ENCODE measurements around the gene FGF9.

FGF9 gene

GRCh38 chr13:21738630-21739029 lies 67.8 kb downstream of the FGF9 start:
- no CpG with 5 or more reads among the region's 5 CpGs for WGBS (ENCODE audit: insufficient coverage, insufficient read length)
- H3K27ac ChIP-seq (ENCODE audit: low read length) = no peak overlapping the region
- DNase-seq (ENCODE audit: low read depth, low spot score) = no peak

GRCh38 chr13:21739771-21740170 lies 68.9 kb downstream of the FGF9 start:
- no peak overlapping the region for H3K27ac ChIP-seq (ENCODE audit: low read length)
- no peak overlapping the region for H3K4me3 ChIP-seq (ENCODE audit: low read length)
- H3K9me3 ChIP-seq (ENCODE audit: control insufficient read depth, insufficient read depth, low read length) = no peaks in the 10 kb centered on the region
- DNase-seq (ENCODE audit: low read depth, low spot score) = no peak
- no peaks in the 10 kb centered on the region for H3K4me1 ChIP-seq (ENCODE audit: control insufficient read depth, insufficient read depth, low read length)
- no peaks in the 10 kb centered on the region for H3K36me3 ChIP-seq (ENCODE audit: control insufficient read depth, insufficient read depth, low read length)
- no CpG with 5 or more reads among the region's 8 CpGs for WGBS (ENCODE audit: insufficient coverage, insufficient read length)
- H3K27me3 ChIP-seq (ENCODE audit: control insufficient read depth, insufficient read depth, low read length) = no peaks in the 10 kb centered on the region

More at GRCh38 chr13:21738630-21739029, 67.8 kb downstream of the FGF9 start:
- Histone ChIP-seq H3K4me3 (ENCODE audit: low read length) (no peak overlapping the region), H3K27me3 (ENCODE audit: control insufficient read depth, insufficient read depth, low read length) (no peaks in the 10 kb centered on the region), H3K36me3 (ENCODE audit: control insufficient read depth, insufficient read depth, low read length) (no peaks in the 10 kb centered on the region), H3K9me3 (ENCODE audit: control insufficient read depth, insufficient read depth, low read length) (no peaks in the 10 kb centered on the region), H3K4me1 (ENCODE audit: control insufficient read depth, insufficient read depth, low read length) (no peaks in the 10 kb centered on the region)

GRCh38 chr13:21741396-21741979 lies 70.6 kb downstream of the FGF9 start:
- no peaks in the 10 kb centered on the region for H3K36me3 ChIP-seq (ENCODE audit: control insufficient read depth, insufficient read depth, low read length)
- no CpG with 5 or more reads among the region's 4 CpGs for WGBS (ENCODE audit: insufficient coverage, insufficient read length)

GRCh38 chr13:21742096-21742495 lies 71.2 kb downstream of the FGF9 start:
- Histone ChIP-seq H3K4me1 (ENCODE audit: control insufficient read depth, insufficient read depth, low read length) (no peaks in the 10 kb centered on the region), H3K36me3 (ENCODE audit: control insufficient read depth, insufficient read depth, low read length) (no peaks in the 10 kb centered on the region), H3K9me3 (ENCODE audit: control insufficient read depth, insufficient read depth, low read length) (no peaks in the 10 kb centered on the region), H3K27ac (ENCODE audit: low read length) (no peak overlapping the region), H3K4me3 (ENCODE audit: low read length) (no peak overlapping the region), H3K27me3 (ENCODE audit: control insufficient read depth, insufficient read depth, low read length) (no peaks in the 10 kb centered on the region)
- DNase-seq (ENCODE audit: low read depth, low spot score) = no peak
- no CpG with 5 or more reads among the region's 7 CpGs for WGBS (ENCODE audit: insufficient coverage, insufficient read length)

More at GRCh38 chr13:21741396-21741979, 70.6 kb downstream of the FGF9 start:
- Histone ChIP-seq H3K4me1 (ENCODE audit: control insufficient read depth, insufficient read depth, low read length) (no peaks in the 10 kb centered on the region), H3K4me3 (ENCODE audit: low read length) (no peak overlapping the region), H3K27ac (ENCODE audit: low read length) (no peak overlapping the region), H3K27me3 (ENCODE audit: control insufficient read depth, insufficient read depth, low read length) (no peaks in the 10 kb centered on the region), H3K9me3 (ENCODE audit: control insufficient read depth, insufficient read depth, low read length) (no peaks in the 10 kb centered on the region)
- DNase-seq (ENCODE audit: low read depth, low spot score) = no peak

GRCh38 chr13:21744149-21744548 lies 73.3 kb downstream of the FGF9 start:
- WGBS (ENCODE audit: insufficient coverage, insufficient read length) = no CpG with 5 or more reads among the region's 3 CpGs
- DNase-seq (ENCODE audit: low read depth, low spot score) = no peak
- no peak overlapping the region for H3K4me3 ChIP-seq (ENCODE audit: low read length)
- H3K4me1 ChIP-seq (ENCODE audit: control insufficient read depth, insufficient read depth, low read length) = no peaks in the 10 kb centered on the region
- no peak overlapping the region for H3K27ac ChIP-seq (ENCODE audit: low read length)
- H3K27me3 ChIP-seq (ENCODE audit: control insufficient read depth, insufficient read depth, low read length) = no peaks in the 10 kb centered on the region
- no peaks in the 10 kb centered on the region for H3K36me3 ChIP-seq (ENCODE audit: control insufficient read depth, insufficient read depth, low read length)
- H3K9me3 ChIP-seq (ENCODE audit: control insufficient read depth, insufficient read depth, low read length) = no peaks in the 10 kb centered on the region

- H3K36me3 ChIP-seq (ENCODE audit: control insufficient read depth, insufficient read depth, low read length) = no peaks in the 10 kb centered on the region
- DNase-seq (ENCODE audit: low read depth, low spot score) = no peak
- H3K27ac ChIP-seq (ENCODE audit: low read length) = no peak overlapping the region
- H3K4me3 ChIP-seq (ENCODE audit: low read length) = no peak overlapping the region
- H3K27me3 ChIP-seq (ENCODE audit: control insufficient read depth, insufficient read depth, low read length) = no peaks in the 10 kb centered on the region
- H3K4me1 ChIP-seq (ENCODE audit: control insufficient read depth, insufficient read depth, low read length) = no peaks in the 10 kb centered on the region
- H3K9me3 ChIP-seq (ENCODE audit: control insufficient read depth, insufficient read depth, low read length) = no peaks in the 10 kb centered on the region
These were observed 74.4 kb downstream of the FGF9 start for GRCh38 chr13:21745307-21745706.

- no peaks in the 10 kb centered on the region for H3K36me3 ChIP-seq (ENCODE audit: control insufficient read depth, insufficient read depth, low read length)
- WGBS (ENCODE audit: insufficient coverage, insufficient read length) = no CpG with 5 or more reads among the region's 4 CpGs
These were observed 76.6 kb downstream of the FGF9 start for GRCh38 chr13:21747456-21747855.

GRCh38 chr13:21748166-21748565 lies 77.3 kb downstream of the FGF9 start:
- no peaks in the 10 kb centered on the region for H3K4me1 ChIP-seq (ENCODE audit: control insufficient read depth, insufficient read depth, low read length)
- DNase-seq (ENCODE audit: low read depth, low spot score) = no peak
- H3K36me3 ChIP-seq (ENCODE audit: control insufficient read depth, insufficient read depth, low read length) = no peaks in the 10 kb centered on the region
- H3K4me3 ChIP-seq (ENCODE audit: low read length) = no peak overlapping the region
- no peak overlapping the region for H3K27ac ChIP-seq (ENCODE audit: low read length)
- no peaks in the 10 kb centered on the region for H3K27me3 ChIP-seq (ENCODE audit: control insufficient read depth, insufficient read depth, low read length)
- no peaks in the 10 kb centered on the region for H3K9me3 ChIP-seq (ENCODE audit: control insufficient read depth, insufficient read depth, low read length)
- no CpG with 5 or more reads among the region's 1 CpG for WGBS (ENCODE audit: insufficient coverage, insufficient read length)

More at GRCh38 chr13:21747456-21747855, 76.6 kb downstream of the FGF9 start:
- H3K9me3 ChIP-seq (ENCODE audit: control insufficient read depth, insufficient read depth, low read length) = no peaks in the 10 kb centered on the region
- H3K27me3 ChIP-seq (ENCODE audit: control insufficient read depth, insufficient read depth, low read length) = no peaks in the 10 kb centered on the region
- H3K4me1 ChIP-seq (ENCODE audit: control insufficient read depth, insufficient read depth, low read length) = no peaks in the 10 kb centered on the region
- no peak for DNase-seq (ENCODE audit: low read depth, low spot score)
- no peak overlapping the region for H3K4me3 ChIP-seq (ENCODE audit: low read length)
- H3K27ac ChIP-seq (ENCODE audit: low read length) = no peak overlapping the region

GRCh38 chr13:21749410-21749809 lies 78.5 kb downstream of the FGF9 start:
- no peak overlapping the region for H3K27ac ChIP-seq (ENCODE audit: low read length)
- H3K4me3 ChIP-seq (ENCODE audit: low read length) = no peak overlapping the region
- WGBS (ENCODE audit: insufficient coverage, insufficient read length) = no CpG with 5 or more reads among the region's 1 CpG
- no peaks in the 10 kb centered on the region for H3K36me3 ChIP-seq (ENCODE audit: control insufficient read depth, insufficient read depth, low read length)
- DNase-seq (ENCODE audit: low read depth, low spot score) = no peak
- no peaks in the 10 kb centered on the region for H3K27me3 ChIP-seq (ENCODE audit: control insufficient read depth, insufficient read depth, low read length)
- H3K9me3 ChIP-seq (ENCODE audit: control insufficient read depth, insufficient read depth, low read length) = no peaks in the 10 kb centered on the region
- H3K4me1 ChIP-seq (ENCODE audit: control insufficient read depth, insufficient read depth, low read length) = no peaks in the 10 kb centered on the region

- H3K9me3 ChIP-seq (ENCODE audit: control insufficient read depth, insufficient read depth, low read length) = no peaks in the 10 kb centered on the region
- WGBS (ENCODE audit: insufficient coverage, insufficient read length) = no CpG with 5 or more reads among the region's 1 CpG
These were observed 81.6 kb downstream of the FGF9 start for GRCh38 chr13:21752501-21752900.

GRCh38 chr13:21753117-21753729 lies 82.3 kb downstream of the FGF9 start:
- WGBS (ENCODE audit: insufficient coverage, insufficient read length) = no CpG with 5 or more reads among the region's 6 CpGs
- no peaks in the 10 kb centered on the region for H3K27me3 ChIP-seq (ENCODE audit: control insufficient read depth, insufficient read depth, low read length)
- H3K36me3 ChIP-seq (ENCODE audit: control insufficient read depth, insufficient read depth, low read length) = no peaks in the 10 kb centered on the region
- DNase-seq (ENCODE audit: low read depth, low spot score) = no peak
- no peak overlapping the region for H3K27ac ChIP-seq (ENCODE audit: low read length)
- peaks cover 1% of the 10 kb centered on the region; the same call in 1 of the 2 replicates for H3K4me1 ChIP-seq (ENCODE audit: control insufficient read depth, insufficient read depth, low read length)
- H3K4me3 ChIP-seq (ENCODE audit: low read length) = no peak overlapping the region
- no peaks in the 10 kb centered on the region for H3K9me3 ChIP-seq (ENCODE audit: control insufficient read depth, insufficient read depth, low read length)

More at GRCh38 chr13:21752501-21752900, 81.6 kb downstream of the FGF9 start:
- H3K27me3 ChIP-seq (ENCODE audit: control insufficient read depth, insufficient read depth, low read length) = no peaks in the 10 kb centered on the region
- peaks cover 1% of the 10 kb centered on the region; the same call in 1 of the 2 replicates for H3K4me1 ChIP-seq (ENCODE audit: control insufficient read depth, insufficient read depth, low read length)
- no peak for DNase-seq (ENCODE audit: low read depth, low spot score)
- no peaks in the 10 kb centered on the region for H3K36me3 ChIP-seq (ENCODE audit: control insufficient read depth, insufficient read depth, low read length)
- H3K27ac ChIP-seq (ENCODE audit: low read length) = no peak overlapping the region
- H3K4me3 ChIP-seq (ENCODE audit: low read length) = no peak overlapping the region

All from iPS DF 6.9 (cell line).